ENCODE data around the gene TACC2. TPM values are rescaled to one million over a fixed set of nuclear protein-coding genes. Genes with fewer than 3 reads are reported as not detected.

TACC2 gene
- total RNA-seq, 1 donor from 2014 or later, result not detected

- intact Hi-C loops (cut with micrococcal nuclease), result no loop called here
These were observed 174.4 kb downstream of the TACC2 start for GRCh38 chr10:122163174-122164022.

GRCh38 chr10:122164023-122164601 lies 175.1 kb downstream of the TACC2 start:
- H3K4me3 Mint-ChIP-seq (ENCODE audit: low read depth), result no peak overlapping the region
- no peaks in the 10 kb centered on the region for H3K36me3 Mint-ChIP-seq (ENCODE audit: low read depth)
- DNase-seq (ENCODE audit: low spot score), result no peak
- H3K27me3 Mint-ChIP-seq (ENCODE audit: low read depth), result peaks cover 51% of the 10 kb centered on the region
- intact Hi-C loops (cut with micrococcal nuclease), result no loop called here
- H3K4me1 Mint-ChIP-seq (ENCODE audit: low read depth), result no peaks in the 10 kb centered on the region
- no peak overlapping the region for H3K27ac Mint-ChIP-seq
- no peaks in the 10 kb centered on the region for H3K9me3 Mint-ChIP-seq

More at GRCh38 chr10:122163174-122164022, 174.4 kb downstream of the TACC2 start:
- Mint-ChIP-seq H3K4me1 (ENCODE audit: low read depth) (no peaks in the 10 kb centered on the region), H3K9me3 (no peaks in the 10 kb centered on the region), H3K4me3 (ENCODE audit: low read depth) (no peak overlapping the region), H3K27me3 (ENCODE audit: low read depth) (peaks cover 54% of the 10 kb centered on the region), H3K36me3 (ENCODE audit: low read depth) (no peaks in the 10 kb centered on the region), H3K27ac (no peak overlapping the region)
- DNase-seq (ENCODE audit: low spot score), result no peak

- no peaks in the 10 kb centered on the region for H3K4me1 Mint-ChIP-seq (ENCODE audit: low read depth)
- no peak overlapping the region for H3K4me3 Mint-ChIP-seq (ENCODE audit: low read depth)
- H3K27me3 Mint-ChIP-seq (ENCODE audit: low read depth), result peaks cover 51% of the 10 kb centered on the region
- no peaks in the 10 kb centered on the region for H3K36me3 Mint-ChIP-seq (ENCODE audit: low read depth)
- intact Hi-C loops (cut with micrococcal nuclease), result no loop called here
- H3K27ac Mint-ChIP-seq, result no peak overlapping the region
- no peaks in the 10 kb centered on the region for H3K9me3 Mint-ChIP-seq
- DNase-seq (ENCODE audit: low spot score), result no peak
These were observed 176.0 kb downstream of the TACC2 start for GRCh38 chr10:122164815-122165483.

- Mint-ChIP-seq H3K9me3 (no peaks in the 10 kb centered on the region), H3K4me1 (ENCODE audit: low read depth) (no peaks in the 10 kb centered on the region), H3K27ac (no peak overlapping the region), H3K27me3 (ENCODE audit: low read depth) (peaks cover 49% of the 10 kb centered on the region), H3K36me3 (ENCODE audit: low read depth) (no peaks in the 10 kb centered on the region), H3K4me3 (ENCODE audit: low read depth) (no peak overlapping the region)
- intact Hi-C loops (cut with micrococcal nuclease), result no loop called here
- no peak for DNase-seq (ENCODE audit: low spot score)
These were observed 176.7 kb downstream of the TACC2 start for GRCh38 chr10:122165484-122166276.

- Mint-ChIP-seq H3K27me3 (ENCODE audit: low read depth) (peaks cover 29% of the 10 kb centered on the region), H3K4me3 (ENCODE audit: low read depth) (no peak overlapping the region), H3K9me3 (no peaks in the 10 kb centered on the region), H3K27ac (no peak overlapping the region), H3K4me1 (ENCODE audit: low read depth) (no peaks in the 10 kb centered on the region), H3K36me3 (ENCODE audit: low read depth) (no peaks in the 10 kb centered on the region)
- no peak for DNase-seq (ENCODE audit: low spot score)
- intact Hi-C loops (cut with micrococcal nuclease), result no loop called here
These were observed 179.1 kb downstream of the TACC2 start for GRCh38 chr10:122168101-122168500.

GRCh38 chr10:122168598-122169394 lies 179.8 kb downstream of the TACC2 start:
- no peaks in the 10 kb centered on the region for H3K9me3 Mint-ChIP-seq

GRCh38 chr10:122170802-122171201 lies 181.8 kb downstream of the TACC2 start:
- intact Hi-C loops (cut with micrococcal nuclease), result no loop called here
- no peak for DNase-seq (ENCODE audit: low spot score)
- no peaks in the 10 kb centered on the region for H3K9me3 Mint-ChIP-seq
- H3K27me3 Mint-ChIP-seq (ENCODE audit: low read depth), result peaks cover 7% of the 10 kb centered on the region
- H3K4me3 Mint-ChIP-seq (ENCODE audit: low read depth), result no peak overlapping the region
- no peak overlapping the region for H3K27ac Mint-ChIP-seq
- no peaks in the 10 kb centered on the region for H3K36me3 Mint-ChIP-seq (ENCODE audit: low read depth)
- no peaks in the 10 kb centered on the region for H3K4me1 Mint-ChIP-seq (ENCODE audit: low read depth)

More at GRCh38 chr10:122168598-122169394, 179.8 kb downstream of the TACC2 start:
- H3K27ac Mint-ChIP-seq, result no peak overlapping the region
- intact Hi-C loops (cut with micrococcal nuclease), result no loop called here
- H3K36me3 Mint-ChIP-seq (ENCODE audit: low read depth), result no peaks in the 10 kb centered on the region
- DNase-seq (ENCODE audit: low spot score), result no peak
- H3K4me1 Mint-ChIP-seq (ENCODE audit: low read depth), result no peaks in the 10 kb centered on the region
- no peak overlapping the region for H3K4me3 Mint-ChIP-seq (ENCODE audit: low read depth)
- peaks cover 27% of the 10 kb centered on the region for H3K27me3 Mint-ChIP-seq (ENCODE audit: low read depth)

GRCh38 chr10:122171302-122172075 lies 182.5 kb downstream of the TACC2 start:
- H3K4me1 Mint-ChIP-seq (ENCODE audit: low read depth), result no peaks in the 10 kb centered on the region
- intact Hi-C loops (cut with micrococcal nuclease), result no loop called here
- peaks cover 3% of the 10 kb centered on the region for H3K27me3 Mint-ChIP-seq (ENCODE audit: low read depth)
- no peaks in the 10 kb centered on the region for H3K36me3 Mint-ChIP-seq (ENCODE audit: low read depth)
- no peak overlapping the region for H3K27ac Mint-ChIP-seq
- DNase-seq (ENCODE audit: low spot score), result no peak
- no peaks in the 10 kb centered on the region for H3K9me3 Mint-ChIP-seq
- no peak overlapping the region for H3K4me3 Mint-ChIP-seq (ENCODE audit: low read depth)

- intact Hi-C loops (cut with micrococcal nuclease), result no loop called here
- Mint-ChIP-seq H3K36me3 (ENCODE audit: low read depth) (no peaks in the 10 kb centered on the region), H3K4me1 (ENCODE audit: low read depth) (no peaks in the 10 kb centered on the region), H3K27me3 (ENCODE audit: low read depth) (no peaks in the 10 kb centered on the region), H3K4me3 (ENCODE audit: low read depth) (no peak overlapping the region), H3K9me3 (no peaks in the 10 kb centered on the region), H3K27ac (no peak overlapping the region)
- no peak for DNase-seq (ENCODE audit: low spot score)
These were observed 183.5 kb downstream of the TACC2 start for GRCh38 chr10:122172361-122173008.

GRCh38 chr10:122173337-122173736 lies 184.4 kb downstream of the TACC2 start:
- Mint-ChIP-seq H3K27ac (no peak overlapping the region), H3K4me3 (ENCODE audit: low read depth) (no peak overlapping the region), H3K9me3 (no peaks in the 10 kb centered on the region), H3K4me1 (ENCODE audit: low read depth) (no peaks in the 10 kb centered on the region), H3K27me3 (ENCODE audit: low read depth) (no peaks in the 10 kb centered on the region), H3K36me3 (ENCODE audit: low read depth) (no peaks in the 10 kb centered on the region)
- intact Hi-C loops (cut with micrococcal nuclease), result no loop called here
- no peak for DNase-seq (ENCODE audit: low spot score)

- Mint-ChIP-seq H3K4me1 (ENCODE audit: low read depth) (no peaks in the 10 kb centered on the region), H3K27me3 (ENCODE audit: low read depth) (no peaks in the 10 kb centered on the region), H3K9me3 (no peaks in the 10 kb centered on the region), H3K36me3 (ENCODE audit: low read depth) (no peaks in the 10 kb centered on the region), H3K27ac (no peak overlapping the region), H3K4me3 (ENCODE audit: low read depth) (no peak overlapping the region)
- intact Hi-C loops (cut with micrococcal nuclease), result no loop called here
- no peak for DNase-seq (ENCODE audit: low spot score)
These were observed 184.9 kb downstream of the TACC2 start for GRCh38 chr10:122173766-122174435.
